DOHH2 (cell line): ENCODE data around the gene PRTN3.
A peak's percentile ranks its signal among the peaks of the same experiment; 100 is the strongest.

Source experiments
- H3F3A ChIP-seq: fragments of 200-600 bp; sonication (generic), shearing (Covaris generic); 2 replicates; pipeline ENCODE4 v1.6.0; 2016; ENCODE audit warnings: antibody characterized with exemption, mild to moderate bottlenecking; ENCODE audit not compliant: control insufficient read depth, insufficient read depth
- H3K27ac ChIP-seq: fragments of 200-600 bp; sonication (generic); 2 replicates; pipeline ENCODE4 v1.5.1; 2014; ENCODE audit warnings: low read depth, mild to moderate bottlenecking, low read length, moderate library complexity
- H3K27me3 ChIP-seq: fragments of 200-600 bp; sonication (generic); 2 replicates; pipeline ENCODE4 v1.6.1; 2014; ENCODE audit warnings: mild to moderate bottlenecking, low read length, mixed read lengths; ENCODE audit not compliant: control insufficient read depth
- H3K36me3 ChIP-seq: fragments of 200-600 bp; sonication (generic); 2 replicates; pipeline ENCODE4 v1.6.1; 2014; ENCODE audit warnings: mild to moderate bottlenecking, low read length, moderate library complexity, mixed read lengths; ENCODE audit not compliant: control insufficient read depth
- H3K4me1 ChIP-seq: fragments of 200-600 bp; sonication (generic); 2 replicates; pipeline ENCODE4 v1.6.1; 2014; ENCODE audit warnings: mild to moderate bottlenecking, low read length, mixed read lengths; ENCODE audit not compliant: control insufficient read depth
- H3K4me2 ChIP-seq: fragments of 200-600 bp; sonication (generic); 2 replicates; pipeline ENCODE4 v1.6.0; 2014; ENCODE audit warnings: mild to moderate bottlenecking, low read length, moderate library complexity
- H3K4me3 ChIP-seq: fragments of 200-600 bp; sonication (generic); 2 replicates; pipeline ENCODE4 v1.5.1; 2014; ENCODE audit warnings: mild to moderate bottlenecking, low read length, mixed read lengths
- H3K79me2 ChIP-seq: fragments of 200-600 bp; sonication (generic); 2 replicates; pipeline ENCODE4 v1.6.1; 2014; ENCODE audit warnings: mild to moderate bottlenecking, low read length, mixed read lengths; ENCODE audit not compliant: control insufficient read depth
- H3K9me2 ChIP-seq: fragments of 200-600 bp; sonication (generic); replicated peaks from 2 replicates; pipeline ENCODE4 v1.6.1; 2014; ENCODE audit warnings: mild to moderate bottlenecking, low read length, mixed read lengths; ENCODE audit not compliant: control insufficient read depth
- H3K9me3 ChIP-seq: fragments of 200-600 bp; sonication (generic); 2 replicates; pipeline ENCODE4 v1.6.1; 2014; ENCODE audit warnings: antibody characterized with exemption, low read length, mixed read lengths; ENCODE audit not compliant: control insufficient read depth, insufficient read depth
- H4K20me1 ChIP-seq: fragments of 200-600 bp; sonication (generic); 2 replicates; pipeline ENCODE4 v1.6.0; 2014; ENCODE audit warnings: low read depth, mild to moderate bottlenecking, antibody characterized with exemption, low read length, moderate library complexity; ENCODE audit not compliant: control insufficient read depth, insufficient read depth
- EZH2phosphoT487 ChIP-seq: fragments of 200-600 bp; sonication (generic); IDR thresholded peaks from 2 replicates; pipeline ENCODE4 v1.6.1; 2017; ENCODE audit warnings: borderline replicate concordance, mild to moderate bottlenecking, antibody characterized with exemption, low read length, moderate library complexity, mixed read lengths
- TF ChIP-seq, protein P1 (sequence below): fragments of 200-600 bp; sonication (generic); IDR thresholded peaks from one replicate; pipeline ENCODE4 v1.5.1; 2014; ENCODE audit warnings: antibody characterized with exemption, mild to moderate bottlenecking, low read depth, low read length; ENCODE audit not compliant: poor library complexity, severe bottlenecking

Gene PRTN3

DNA sequence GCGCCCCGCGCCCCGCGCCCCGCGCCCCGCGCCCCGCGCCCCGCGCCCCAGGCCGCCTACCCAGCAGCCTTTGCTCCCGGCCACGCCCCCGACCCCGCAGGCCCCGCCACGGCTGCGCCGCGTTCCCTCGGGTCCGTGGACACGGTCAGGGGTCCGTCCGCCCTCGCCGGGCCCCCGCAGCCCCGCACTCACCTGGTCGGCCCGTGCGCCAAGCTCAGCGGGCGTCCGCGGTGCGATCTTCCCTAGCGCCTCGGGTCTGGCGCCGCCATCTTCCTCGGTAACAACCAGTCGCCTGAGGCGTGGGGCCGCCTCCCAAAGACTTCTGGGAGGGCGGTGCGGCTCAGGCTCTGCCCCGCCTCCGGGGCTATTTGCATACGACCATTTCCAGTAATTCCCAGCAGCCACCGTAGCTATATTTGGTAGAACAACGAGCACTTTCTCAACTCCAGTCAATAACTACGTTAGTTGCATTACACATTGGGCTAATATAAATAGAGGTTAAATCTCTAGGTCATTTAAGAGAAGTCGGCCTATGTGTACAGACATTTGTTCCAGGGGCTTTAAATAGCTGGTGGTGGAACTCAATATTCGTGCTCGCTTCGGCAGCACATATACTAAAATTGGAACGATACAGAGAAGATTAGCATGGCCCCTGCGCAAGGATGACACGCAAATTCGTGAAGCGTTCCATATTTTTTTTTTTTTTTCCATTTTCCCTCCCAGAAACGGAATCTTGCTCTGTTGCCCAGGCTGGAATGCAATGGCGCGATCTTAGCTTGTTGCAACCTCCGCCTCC, 52.3 kb downstream of the PRTN3 start, which contains the start of the genes MED16 and RNU6-9:
Gene MED16, minus strand, starts transcription at position 294 of the 796 bp plus-strand sequence. CDS start 2,056 bp downstream, outside the sequence.
Gene RNU6-9, plus strand, starts transcription at position 591 of the 796 bp plus-strand sequence.
- Histone ChIP-seq H3K9me3 (no peaks in the 10 kb centered on the region), H3K4me1 (peaks cover 23% of the 10 kb centered on the region), H3K27me3 (no peaks in the 10 kb centered on the region), H4K20me1 (no peaks in the 10 kb centered on the region), H3K36me3 (peaks cover 11% of the 10 kb centered on the region), H3K4me3 (peak within 1 kb of the TSS; percentile 90), H3F3A (no peaks in the 10 kb centered on the region), H3K79me2 (peaks cover 12% of the 10 kb centered on the region), H3K9me2 (no peaks in the 10 kb centered on the region), H3K27ac (peak within 1 kb of the TSS; percentile 58), H3K4me2 (peak within 1 kb of the TSS; percentile 79)
- TF ChIP-seq EZH2phosphoT487, result no peak
- TF ChIP-seq, protein P1, sequence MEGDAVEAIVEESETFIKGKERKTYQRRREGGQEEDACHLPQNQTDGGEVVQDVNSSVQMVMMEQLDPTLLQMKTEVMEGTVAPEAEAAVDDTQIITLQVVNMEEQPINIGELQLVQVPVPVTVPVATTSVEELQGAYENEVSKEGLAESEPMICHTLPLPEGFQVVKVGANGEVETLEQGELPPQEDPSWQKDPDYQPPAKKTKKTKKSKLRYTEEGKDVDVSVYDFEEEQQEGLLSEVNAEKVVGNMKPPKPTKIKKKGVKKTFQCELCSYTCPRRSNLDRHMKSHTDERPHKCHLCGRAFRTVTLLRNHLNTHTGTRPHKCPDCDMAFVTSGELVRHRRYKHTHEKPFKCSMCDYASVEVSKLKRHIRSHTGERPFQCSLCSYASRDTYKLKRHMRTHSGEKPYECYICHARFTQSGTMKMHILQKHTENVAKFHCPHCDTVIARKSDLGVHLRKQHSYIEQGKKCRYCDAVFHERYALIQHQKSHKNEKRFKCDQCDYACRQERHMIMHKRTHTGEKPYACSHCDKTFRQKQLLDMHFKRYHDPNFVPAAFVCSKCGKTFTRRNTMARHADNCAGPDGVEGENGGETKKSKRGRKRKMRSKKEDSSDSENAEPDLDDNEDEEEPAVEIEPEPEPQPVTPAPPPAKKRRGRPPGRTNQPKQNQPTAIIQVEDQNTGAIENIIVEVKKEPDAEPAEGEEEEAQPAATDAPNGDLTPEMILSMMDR, result no peak

DNA sequence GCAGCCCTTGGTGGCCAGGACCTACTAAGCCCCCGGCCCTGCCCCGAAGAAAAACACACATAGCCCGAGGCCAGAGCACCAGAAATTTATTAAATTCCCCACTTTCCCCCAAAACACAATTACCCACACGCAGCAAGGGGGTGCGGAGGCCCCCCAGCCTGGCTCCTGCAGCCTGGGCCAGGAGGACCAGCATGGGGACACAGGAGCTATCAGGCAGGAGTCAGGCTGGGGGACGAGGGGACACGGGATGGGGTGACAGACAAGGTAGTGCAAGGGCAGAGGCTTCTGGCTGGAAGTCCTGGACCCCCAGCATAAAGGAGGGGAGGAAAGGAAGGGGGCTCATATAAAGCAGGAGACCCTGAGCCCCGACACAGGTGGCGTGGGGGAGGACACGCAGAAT, 55.6 kb downstream of the PRTN3 start:
- Histone ChIP-seq H4K20me1 (peaks cover 8% of the 10 kb centered on the region; the same call in 1 of the 2 replicates), H3K4me2 (no peak overlapping the region), H3K27ac (no peak overlapping the region), H3K4me3 (no peak overlapping the region), H3K9me2 (no peaks in the 10 kb centered on the region), H3K36me3 (peaks cover 9% of the 10 kb centered on the region; the same call in 1 of the 2 replicates), H3F3A (peaks cover 2% of the 10 kb centered on the region; the same call in 1 of the 2 replicates), H3K4me1 (peaks cover 39% of the 10 kb centered on the region), H3K79me2 (peaks cover 7% of the 10 kb centered on the region), H3K9me3 (no peaks in the 10 kb centered on the region), H3K27me3 (no peaks in the 10 kb centered on the region)
- TF ChIP-seq EZH2phosphoT487, result no peak

DNA sequence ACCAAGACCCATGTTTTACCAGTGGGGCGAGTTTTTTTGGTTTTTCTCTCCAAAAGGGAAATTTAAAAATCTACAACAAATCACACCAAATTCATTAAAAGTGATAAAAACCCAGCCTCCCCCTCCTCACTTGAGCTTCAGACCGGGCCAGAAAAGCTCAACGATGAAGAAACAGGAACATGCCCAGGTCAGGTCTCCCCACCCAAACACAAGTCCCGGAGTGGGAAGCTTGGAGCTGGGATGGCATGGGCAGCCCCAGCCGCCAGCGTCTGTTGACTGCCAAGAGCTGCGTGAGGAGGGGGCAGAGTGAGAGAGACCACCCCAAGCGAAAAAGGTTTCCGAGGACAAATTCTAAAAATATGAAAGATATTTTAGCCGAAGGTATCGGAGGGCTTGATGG, 56.2 kb downstream of the PRTN3 start:
- Histone ChIP-seq H3K9me3 (no peaks in the 10 kb centered on the region), H3K4me2 (no peak overlapping the region), H3K4me1 (peaks cover 36% of the 10 kb centered on the region), H3F3A (peaks cover 2% of the 10 kb centered on the region; the same call in 1 of the 2 replicates), H3K4me3 (no peak overlapping the region), H4K20me1 (peaks cover 8% of the 10 kb centered on the region; the same call in 1 of the 2 replicates), H3K27ac (no peak overlapping the region), H3K9me2 (no peaks in the 10 kb centered on the region), H3K27me3 (no peaks in the 10 kb centered on the region), H3K79me2 (peaks cover 5% of the 10 kb centered on the region), H3K36me3 (peaks cover 9% of the 10 kb centered on the region; the same call in 1 of the 2 replicates)
- TF ChIP-seq, protein P1, result no peak
- TF ChIP-seq EZH2phosphoT487, result no peak
